ENCODE measurements around the gene HGD. TPM values are rescaled to one million over a fixed set of nuclear protein-coding genes. Genes with fewer than 3 reads are reported as not detected.

Gene HGD
- total RNA-seq, 1 donor from 2014 or later = 19.2 TPM

- Histone ChIP-seq H3K27ac (no peak overlapping the region), H3K4me1 (no peaks in the 10 kb centered on the region), H3K27me3 (no peaks in the 10 kb centered on the region), H3K4me3 (no peak overlapping the region), H3K9me3 (no peaks in the 10 kb centered on the region), H3K36me3 (no peaks in the 10 kb centered on the region)
- no peak for DNase-seq (ENCODE audit: low spot score in 2 of 2)
- no peak for TF ChIP-seq CTCF (IDR thresholded peaks at IDR 0.05)
- intact Hi-C loops (cut with DNase I) = no loop called here
These were observed 20.1 kb downstream of the HGD start for GRCh38 chr3:120661945-120662344.

- H3K27me3 ChIP-seq = no peaks in the 10 kb centered on the region
- H3K9me3 ChIP-seq = no peaks in the 10 kb centered on the region
- H3K36me3 ChIP-seq = no peaks in the 10 kb centered on the region
- H3K27ac ChIP-seq = no peak overlapping the region
- intact Hi-C loops (cut with DNase I) = no loop called here
- DNase-seq (ENCODE audit: low spot score in 2 of 2) = no peak
- H3K4me1 ChIP-seq = no peaks in the 10 kb centered on the region
- no peak overlapping the region for H3K4me3 ChIP-seq
- no peak for TF ChIP-seq CTCF (IDR thresholded peaks at IDR 0.05)
These were observed 20.7 kb downstream of the HGD start for GRCh38 chr3:120661106-120661905.

- Histone ChIP-seq H3K4me1 (no peaks in the 10 kb centered on the region), H3K27ac (no peak overlapping the region), H3K4me3 (no peak overlapping the region), H3K36me3 (no peaks in the 10 kb centered on the region), H3K9me3 (no peaks in the 10 kb centered on the region), H3K27me3 (no peaks in the 10 kb centered on the region)
- no peak for DNase-seq (ENCODE audit: low spot score in 2 of 2)
- intact Hi-C loops (cut with DNase I) = no loop called here
- no peak for TF ChIP-seq CTCF (IDR thresholded peaks at IDR 0.05)
These were observed 22.2 kb downstream of the HGD start for GRCh38 chr3:120659834-120660233.

- Histone ChIP-seq H3K36me3 (no peaks in the 10 kb centered on the region), H3K4me3 (no peak overlapping the region), H3K27ac (no peak overlapping the region), H3K27me3 (no peaks in the 10 kb centered on the region), H3K9me3 (no peaks in the 10 kb centered on the region), H3K4me1 (no peaks in the 10 kb centered on the region)
- DNase-seq (ENCODE audit: low spot score in 2 of 2) = no peak
- intact Hi-C loops (cut with DNase I) = no loop called here
- no peak for TF ChIP-seq CTCF (IDR thresholded peaks at IDR 0.05)
These were observed 22.8 kb downstream of the HGD start for GRCh38 chr3:120659285-120659684.

DNA sequence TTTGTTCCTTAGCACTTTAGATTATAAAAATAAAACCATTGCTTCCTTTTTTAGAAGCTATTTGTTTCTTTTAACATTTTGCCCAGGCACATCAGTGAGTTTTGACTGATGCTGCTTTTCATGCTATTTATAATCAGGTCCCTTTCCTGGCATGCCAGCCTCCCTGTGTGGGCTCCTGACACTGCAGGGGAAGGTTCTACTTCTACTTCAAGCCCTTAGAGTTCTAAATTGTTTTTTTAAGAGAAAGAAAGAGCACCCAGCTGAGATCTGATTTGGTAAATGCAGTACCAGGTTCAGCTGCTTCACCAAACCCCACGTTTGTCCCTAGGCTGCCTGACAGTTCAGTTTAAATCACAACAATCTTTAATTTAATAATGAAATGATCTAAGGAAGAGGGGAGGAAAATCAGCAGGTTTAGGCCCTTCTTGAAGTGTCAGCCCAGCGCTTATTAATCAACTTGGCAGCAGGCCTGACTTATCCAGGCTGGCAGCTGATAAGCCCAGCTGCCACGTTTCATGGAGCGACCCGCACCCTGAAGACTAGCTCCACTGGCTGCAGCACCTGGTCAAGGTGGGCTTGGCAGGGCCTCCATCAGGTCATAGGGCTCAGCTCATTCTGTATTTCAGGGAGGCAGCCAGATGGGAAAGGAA, 29.0 kb downstream of the HGD start:
- Histone ChIP-seq H3K36me3 (no peaks in the 10 kb centered on the region), H3K27me3 (no peaks in the 10 kb centered on the region), H3K9me3 (no peaks in the 10 kb centered on the region), H3K27ac (no peak overlapping the region), H3K4me3 (no peak overlapping the region), H3K4me1 (no peaks in the 10 kb centered on the region)
- intact Hi-C loops (cut with DNase I) = no loop called here
- no peak for DNase-seq (ENCODE audit: low spot score in 2 of 2)
- TF ChIP-seq CTCF (IDR thresholded peaks at IDR 0.05) = no peak
